Measurements from ENCODE around the gene ATP1B3. TPM values are rescaled to one million over a fixed set of nuclear protein-coding genes. Genes with fewer than 3 reads are reported as not detected.

Gene ATP1B3
- total RNA-seq, 1 experiment from 2014 or later = 250 TPM

- H2BK120ac ChIP-seq (ENCODE audit: low read depth, low read length, poor library complexity, severe bottlenecking) = no peak overlapping the region
- no peak overlapping the region for H2BK12ac ChIP-seq (ENCODE audit: insufficient read length, low read depth, low read length)
- H3K27ac ChIP-seq (ENCODE audit: insufficient read length, low read depth, low read length) = no peak overlapping the region
- H3K56ac ChIP-seq (ENCODE audit: insufficient read length, low read depth, low read length) = no peak overlapping the region
- H3K79me1 ChIP-seq (ENCODE audit: insufficient read depth, low read depth, low read length, poor library complexity, severe bottlenecking) = no peaks in the 10 kb centered on the region
- no peak overlapping the region for H4K91ac ChIP-seq (ENCODE audit: insufficient read length, low read depth, low read length)
- H3K18ac ChIP-seq (ENCODE audit: insufficient read length, low read depth, low read length) = no peak overlapping the region
- Mint-ChIP-seq H3K27ac (no peak overlapping the region), H3K4me1 (peaks cover 28 to 35% of the 10 kb centered on the region in 2 experiments), H3K9me3 (peaks cover 0 to 3% of the 10 kb centered on the region in 2 experiments; a peak in 1 of 5 replicates), H3K36me3 (ENCODE audit: insufficient read depth in 1 of 3, low read depth in 3 of 3) (peaks cover 0 to 6% (median 0%) of the 10 kb centered on the region in 3 experiments; a peak in 2 of 7 replicates), H3K4me3 (no peak overlapping the region), H3K27me3 (ENCODE audit: low read depth) (no peaks in the 10 kb centered on the region; the same call in 1 of the 2 replicates)
- H3T11ph ChIP-seq (ENCODE audit: low read length) = no peak overlapping the region
- no peak overlapping the region for H2BK20ac ChIP-seq (ENCODE audit: low read depth, low read length, poor library complexity, severe bottlenecking)
- no peaks in the 10 kb centered on the region for H3K9me3 ChIP-seq (ENCODE audit: control insufficient read depth, low read depth, low read length)
- H3K4me2 ChIP-seq (ENCODE audit: insufficient read depth, insufficient read length, low read length) = no peak overlapping the region
- H3K9ac ChIP-seq (ENCODE audit: extremely low read depth, insufficient read length, low read length) = no peak overlapping the region
- no peaks in the 10 kb centered on the region for H3K79me2 ChIP-seq (ENCODE audit: insufficient read depth, low read length)
- no peak overlapping the region for H2AK5ac ChIP-seq (ENCODE audit: insufficient read length, low read length)
- no peak overlapping the region for H2AFZ ChIP-seq (ENCODE audit: low read length)
- no CpG with 5 or more reads among the region's 2 CpGs for WGBS (ENCODE audit: extremely low coverage, insufficient read length, low lambda C conversion rate)
- no peaks in the 10 kb centered on the region for H3K27me3 ChIP-seq (ENCODE audit: insufficient read depth, low read length)
- H2BK15ac ChIP-seq (ENCODE audit: low read depth, low read length) = no peak overlapping the region
- H4K5ac ChIP-seq (ENCODE audit: insufficient read length, low read depth, low read length) = no peak overlapping the region
- no peak overlapping the region for H3K14ac ChIP-seq (ENCODE audit: insufficient read depth, low read length)
- no peaks in the 10 kb centered on the region for H4K20me1 ChIP-seq (ENCODE audit: control insufficient read depth, insufficient read depth, insufficient read length)
- H3K23me2 ChIP-seq (ENCODE audit: insufficient read length, low read depth, low read length, poor library complexity, severe bottlenecking) = no peaks in the 10 kb centered on the region
- no peak overlapping the region for H3K4ac ChIP-seq (ENCODE audit: low read depth, low read length)
- no peaks in the 10 kb centered on the region for H3K4me1 ChIP-seq (ENCODE audit: insufficient read depth, low read length)
- H4K8ac ChIP-seq (replicated peaks; ENCODE audit: insufficient read length, low read depth, low read length) = no peak overlapping the region
- TF ChIP-seq CTCF (conservative IDR thresholded peaks at IDR 0.05) = no peak
- no peak overlapping the region for H2BK5ac ChIP-seq (ENCODE audit: insufficient read length, low read length)
- DNase-seq = peak; percentile 31
- H3K23ac ChIP-seq (ENCODE audit: insufficient read length, low read depth, low read length) = no peak overlapping the region
These were observed 47.6 kb upstream of the ATP1B3 start for GRCh38 chr3:141828890-141829289.

Measured in H9 (cell line).